ENCODE data around the gene KLHL36. TPM values are rescaled to one million over a fixed set of nuclear protein-coding genes. Genes with fewer than 3 reads are reported as not detected.

Gene KLHL36
- total RNA-seq, 1 experiment from 2014 or later, result 56.1 TPM

- H3K4me3 Mint-ChIP-seq, result no peak overlapping the region
- CTCF ChIA-PET, result interaction anchor here (0.7 to 1.8 kb wide), 4 partner anchors 8 to 61 kb away, joined by 3 to 7 read pairs (median 5); no protein-coding TSS in a partner anchor
- H3K36me3 Mint-ChIP-seq, result no peaks in the 10 kb centered on the region
Observed at GRCh38 chr16:84677017-84677803, 28.9 kb downstream of the KLHL36 start.

More at GRCh38 chr16:84677017-84677803, 28.9 kb downstream of the KLHL36 start:
- Mint-ChIP-seq H3K4me1 (peaks cover 20% of the 10 kb centered on the region), H3K27me3 (ENCODE audit: low read depth) (no peaks in the 10 kb centered on the region), H3K27ac (no peak overlapping the region), H3K9me3 (no peaks in the 10 kb centered on the region)
- TF ChIP-seq AR (CRISPR knock-in tag; IDR thresholded peaks at IDR 0.05) (no peak), CREM (CRISPR knock-in tag; IDR thresholded peaks at IDR 0.05) (no peak), ATF6 (CRISPR knock-in tag; IDR thresholded peaks at IDR 0.05) (no peak), GABPB1 (CRISPR knock-in tag; IDR thresholded peaks at IDR 0.05) (no peak), GTF2I (CRISPR knock-in tag; conservative IDR thresholded peaks at IDR 0.05) (no peak), IRF2 (CRISPR knock-in tag; IDR thresholded peaks at IDR 0.05; ENCODE audit: borderline replicate concordance, low read depth) (no peak), NR1H2 (CRISPR knock-in tag; IDR thresholded peaks at IDR 0.05) (no peak), OVOL2 (CRISPR knock-in tag; IDR thresholded peaks at IDR 0.05; ENCODE audit: borderline replicate concordance) (no peak), PREB (CRISPR knock-in tag; IDR thresholded peaks at IDR 0.05; ENCODE audit: borderline replicate concordance) (no peak), ZNF219 (CRISPR knock-in tag; IDR thresholded peaks at IDR 0.05; ENCODE audit: borderline replicate concordance) (no peak), ZNF416 (CRISPR knock-in tag; IDR thresholded peaks at IDR 0.05) (no peak), NR3C1 (CRISPR knock-in tag; conservative IDR thresholded peaks at IDR 0.05; ENCODE audit: low read depth) (no peak), CREB1 (CRISPR knock-in tag; IDR thresholded peaks at IDR 0.05) (no peak), ZNF396 (CRISPR knock-in tag; IDR thresholded peaks at IDR 0.05; ENCODE audit: borderline replicate concordance) (no peak), FOXK1 (CRISPR knock-in tag; IDR thresholded peaks at IDR 0.05) (no peak), ERG (CRISPR knock-in tag; IDR thresholded peaks at IDR 0.05) (no peak), USF1 (CRISPR knock-in tag; IDR thresholded peaks at IDR 0.05) (no peak), ZNF281 (CRISPR knock-in tag; IDR thresholded peaks at IDR 0.05) (no peak), CDX4 (CRISPR knock-in tag; IDR thresholded peaks at IDR 0.05; ENCODE audit: borderline replicate concordance) (no peak), STAT6 (CRISPR knock-in tag; conservative IDR thresholded peaks at IDR 0.05; ENCODE audit: low read depth) (no peak)
- ATAC-seq, result peak; percentile 47
- DNase-seq (ENCODE audit: low spot score), result no peak
- POLR2A ChIA-PET, result no interaction called here
